Measurements from ENCODE around the gene GOLGA2.
"Not testable (repeated sequence)": the region's sequence is repeated elsewhere in the genome, so short reads cannot be mapped to it uniquely, and the experiment has no call there.

GOLGA2 gene

GRCh38 chr9:128292009-128292408 is 16.2 kb upstream of the GOLGA2 start:
- no peak for DNase-seq (ENCODE audit: low read depth, low spot score)

- DNase-seq (ENCODE audit: low read depth, low spot score), result peak; percentile 75
Observed at GRCh38 chr9:128288273-128289004, 12.6 kb upstream of the GOLGA2 start.

DNA sequence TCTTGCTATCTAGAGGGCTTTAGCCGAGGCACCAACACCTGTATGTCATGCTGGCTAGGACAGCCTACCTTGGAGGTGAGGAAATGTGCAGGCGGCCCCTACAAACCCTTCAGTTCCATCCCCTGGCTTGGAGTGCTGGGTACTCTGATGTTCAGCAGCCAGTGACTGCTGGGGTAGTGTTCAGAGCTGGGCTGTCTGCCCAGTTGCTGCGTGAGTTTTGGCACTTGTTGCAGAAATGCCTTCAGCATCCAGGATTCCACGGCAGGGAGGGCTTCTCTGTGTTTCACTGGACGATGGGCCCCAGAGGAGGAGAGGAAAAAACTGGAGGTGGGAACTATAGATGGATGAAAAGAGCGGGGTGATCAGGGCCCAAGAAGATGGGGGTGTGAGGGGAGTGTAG is 10.6 kb upstream of the GOLGA2 start:
- DNase-seq (ENCODE audit: low read depth, low spot score), result no peak

DNA sequence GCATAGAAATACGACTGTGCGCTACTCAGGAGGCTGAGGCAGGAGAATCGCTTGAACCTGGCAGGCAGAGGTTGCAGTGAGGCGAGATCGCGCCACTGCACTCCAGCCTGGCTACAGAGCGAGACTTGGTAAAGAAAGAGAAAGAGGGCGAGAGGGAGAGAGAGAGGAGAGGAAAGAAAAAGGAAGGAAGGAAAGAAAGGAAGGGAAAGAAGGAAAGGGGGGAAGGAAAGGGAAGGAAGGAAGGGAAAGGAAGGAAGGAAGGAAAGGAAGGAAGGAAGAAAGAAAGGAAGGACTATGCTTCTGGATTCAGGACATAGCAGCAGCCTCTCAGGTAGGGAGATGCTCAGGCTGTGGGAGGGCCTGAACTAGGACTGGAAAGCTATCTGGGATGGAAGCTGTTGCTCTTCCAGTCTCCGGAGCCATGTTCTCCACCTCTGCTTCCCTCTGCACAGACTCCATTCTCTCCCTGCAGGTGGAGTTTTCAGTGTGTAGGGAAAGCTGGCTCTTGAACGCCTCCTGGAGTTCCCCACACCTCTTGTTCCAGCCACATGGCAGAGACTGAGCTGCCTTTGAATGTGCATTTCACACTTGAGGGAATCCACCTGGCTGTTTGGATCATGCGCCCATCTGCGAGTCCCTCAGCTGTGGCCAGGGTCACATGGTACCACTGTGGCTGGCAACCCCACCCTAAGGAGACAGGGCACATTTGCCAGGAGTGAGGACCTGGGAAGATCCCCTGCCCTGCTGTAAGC is 9.4 kb upstream of the GOLGA2 start:
- DNase-seq (ENCODE audit: low read depth, low spot score), result no peak

DNA sequence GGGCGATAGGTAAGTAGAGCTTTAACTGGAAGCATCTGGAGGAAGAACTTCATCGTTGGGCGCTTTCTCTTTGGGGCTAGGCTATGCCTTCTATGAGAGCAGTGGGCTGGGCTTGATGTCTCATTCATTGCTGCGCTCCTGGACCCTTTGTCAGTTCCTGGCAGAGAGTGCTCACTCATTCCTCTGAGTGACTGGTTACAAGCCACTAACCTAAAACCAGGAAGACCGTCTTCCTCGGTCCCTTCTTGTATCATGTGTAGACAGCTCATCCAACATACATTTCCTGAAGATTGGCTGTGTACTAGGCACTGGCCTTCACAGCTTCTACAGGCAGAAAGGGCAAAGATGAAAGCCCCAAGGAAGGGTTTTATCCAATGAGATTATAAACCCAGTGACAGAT is 6.7 kb upstream of the GOLGA2 start:
- no peak for DNase-seq (ENCODE audit: low read depth, low spot score)

DNA sequence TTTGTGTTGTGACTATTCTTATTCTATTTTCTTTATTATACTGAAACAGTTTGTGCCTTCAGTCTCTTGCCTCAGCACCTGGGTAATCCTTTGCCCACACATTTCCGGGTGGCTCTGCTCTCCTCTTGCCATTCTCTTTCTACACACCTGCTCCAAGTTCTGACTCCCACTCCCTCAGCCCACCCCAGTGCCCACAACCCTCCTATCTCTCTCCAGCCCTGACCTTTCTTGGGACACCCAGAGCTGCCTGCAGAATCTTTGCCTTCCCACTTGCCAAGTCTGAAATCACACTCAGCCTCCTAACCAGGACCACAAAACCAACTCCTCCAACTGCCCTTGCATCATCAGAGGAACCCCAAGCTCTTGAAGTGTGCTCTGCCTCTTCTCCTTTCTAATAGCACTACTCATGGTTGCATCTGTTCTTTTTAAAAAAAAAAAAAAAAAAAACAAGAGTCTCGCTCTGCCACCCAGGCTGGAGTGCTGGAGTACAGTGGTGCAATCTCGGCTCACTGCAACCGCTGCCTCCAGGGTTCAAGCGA is 4.3 kb upstream of the GOLGA2 start:
- DNase-seq (ENCODE audit: low read depth, low spot score), result no peak

GRCh38 chr9:128279088-128280073 is 3.6 kb upstream of the GOLGA2 start:
- not testable (repeated sequence) for DNase-seq (ENCODE audit: low read depth, low spot score)

DNA sequence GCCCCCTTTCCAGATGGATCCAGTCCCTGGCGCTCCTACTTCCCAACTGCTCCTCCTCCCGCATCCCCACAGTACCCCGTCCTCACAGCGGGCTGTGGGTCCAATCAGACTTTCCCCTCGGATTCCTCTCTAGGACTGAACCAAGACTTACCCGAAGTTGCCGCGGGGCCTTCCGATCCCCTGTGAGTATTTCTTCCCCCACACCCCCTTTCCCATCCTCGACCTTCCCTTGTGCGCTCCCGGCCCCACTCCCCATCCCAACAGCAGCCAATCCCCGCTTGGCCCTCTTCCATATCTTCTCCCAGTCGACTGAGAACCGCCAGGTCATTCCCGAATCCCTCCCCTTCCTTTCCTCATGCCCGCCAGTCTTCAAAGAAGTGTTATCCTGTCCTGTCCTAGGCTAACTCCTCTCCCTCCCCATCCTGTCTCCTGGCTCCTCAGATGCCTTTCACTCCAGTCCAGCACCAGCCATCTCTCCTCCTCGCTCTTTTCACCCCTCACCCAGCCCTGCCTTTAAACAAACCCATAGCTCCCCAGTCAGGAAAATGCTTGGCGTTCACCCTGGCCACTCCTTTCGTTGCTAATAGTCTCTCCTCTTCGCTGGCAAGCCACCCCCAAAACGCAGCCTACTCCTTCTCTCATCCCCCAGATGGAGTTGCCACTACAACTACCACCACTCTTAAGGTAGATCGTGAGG is 915 bp upstream of the GOLGA2 start:
- peak; percentile 44 for DNase-seq (ENCODE audit: low read depth, low spot score)

DNA sequence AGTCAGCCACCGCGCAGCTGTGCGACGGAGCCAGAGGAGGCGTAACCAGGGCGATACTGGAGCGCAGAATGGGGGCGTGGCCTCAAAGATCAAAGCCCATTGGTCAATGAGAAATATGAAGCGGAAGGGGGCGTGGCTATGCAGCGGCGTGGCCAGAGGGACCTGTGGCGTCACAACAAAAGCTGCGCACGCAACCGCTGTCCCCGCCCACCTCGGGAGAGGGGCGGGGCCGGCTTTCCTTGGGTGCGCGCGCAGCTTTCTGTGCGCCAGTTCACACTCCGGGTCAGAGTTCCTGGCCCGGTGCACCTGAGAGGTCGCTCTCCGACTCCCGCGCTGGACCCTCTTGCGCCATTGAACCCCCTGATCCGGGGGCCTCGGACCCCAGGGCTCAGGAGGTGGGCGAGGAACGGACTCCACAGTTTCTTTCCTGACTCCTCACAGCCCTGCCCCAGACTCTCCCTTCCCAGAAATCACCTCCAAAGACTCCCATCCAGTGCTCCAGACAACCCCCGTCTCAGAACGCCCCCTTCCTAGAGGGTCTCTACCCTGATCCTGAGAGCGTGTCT is 284 bp upstream of the GOLGA2 start, which contains the start of gene SWI5:
Gene SWI5 (plus strand): TSS at position 269 of the 566 bp plus-strand sequence.
- DNase-seq (ENCODE audit: low read depth, low spot score), result peak; percentile 100

DNA sequence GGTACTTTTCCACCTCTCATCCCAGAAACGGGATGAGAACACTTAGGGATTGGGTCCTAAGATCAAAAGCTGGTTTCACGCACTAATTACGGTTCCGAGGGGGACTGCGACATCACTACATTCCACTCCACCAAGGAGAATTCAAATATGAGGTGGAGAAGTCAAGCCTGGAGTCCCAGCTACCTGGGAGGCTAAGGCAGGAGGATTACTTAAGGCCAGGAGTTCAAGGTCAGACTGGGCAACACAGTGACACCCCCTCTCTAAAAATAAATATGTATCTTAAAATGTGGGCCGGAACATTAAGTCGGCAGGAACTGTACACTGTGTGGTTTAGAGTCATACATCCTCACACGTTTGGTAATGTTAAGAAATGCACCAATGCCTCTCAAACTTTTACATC is 1.6 kb downstream of the GOLGA2 start:
- no peak for DNase-seq (ENCODE audit: low read depth, low spot score)

DNA sequence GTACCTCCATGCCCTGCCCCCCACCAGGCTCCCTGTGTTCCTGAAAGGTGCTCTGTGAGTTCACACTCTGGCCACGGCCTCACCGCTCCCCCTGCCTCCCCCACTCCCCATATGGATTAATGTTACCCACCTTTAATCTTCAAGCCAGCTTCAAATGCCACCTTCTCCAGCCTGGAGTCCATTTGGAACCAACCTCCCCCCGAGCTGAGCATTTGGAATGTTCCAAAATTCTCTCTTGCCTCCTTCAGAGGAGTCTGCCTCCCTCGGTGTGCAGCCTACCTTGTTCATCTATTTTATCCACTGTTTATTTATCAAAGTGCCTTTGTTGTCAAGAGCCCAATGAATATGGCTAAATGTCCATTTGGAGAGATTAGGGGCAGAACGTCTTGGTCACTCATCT is 4.3 kb downstream of the GOLGA2 start:
- no peak for DNase-seq (ENCODE audit: low read depth, low spot score)

DNA sequence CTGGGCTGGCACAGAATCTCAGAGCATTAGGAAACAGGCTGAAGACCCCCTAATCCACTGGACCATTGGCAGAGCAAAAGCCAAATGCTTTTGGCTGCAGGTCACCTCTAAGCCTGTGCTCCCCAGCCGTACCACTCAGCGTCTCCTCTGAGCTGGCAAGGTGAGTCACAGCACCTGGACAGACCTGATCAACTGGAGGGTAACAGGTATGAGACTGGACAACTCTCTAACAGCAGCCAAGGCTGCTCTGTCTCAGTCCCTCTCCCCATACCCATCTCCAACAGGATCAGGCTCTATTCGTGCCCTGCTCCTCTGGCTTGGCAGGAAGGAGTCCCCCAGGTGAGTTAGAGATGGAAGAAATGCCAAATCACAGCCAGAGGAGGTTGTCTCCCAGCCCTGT is 4.7 kb downstream of the GOLGA2 start:
- no peak for DNase-seq (ENCODE audit: low read depth, low spot score)

DNA sequence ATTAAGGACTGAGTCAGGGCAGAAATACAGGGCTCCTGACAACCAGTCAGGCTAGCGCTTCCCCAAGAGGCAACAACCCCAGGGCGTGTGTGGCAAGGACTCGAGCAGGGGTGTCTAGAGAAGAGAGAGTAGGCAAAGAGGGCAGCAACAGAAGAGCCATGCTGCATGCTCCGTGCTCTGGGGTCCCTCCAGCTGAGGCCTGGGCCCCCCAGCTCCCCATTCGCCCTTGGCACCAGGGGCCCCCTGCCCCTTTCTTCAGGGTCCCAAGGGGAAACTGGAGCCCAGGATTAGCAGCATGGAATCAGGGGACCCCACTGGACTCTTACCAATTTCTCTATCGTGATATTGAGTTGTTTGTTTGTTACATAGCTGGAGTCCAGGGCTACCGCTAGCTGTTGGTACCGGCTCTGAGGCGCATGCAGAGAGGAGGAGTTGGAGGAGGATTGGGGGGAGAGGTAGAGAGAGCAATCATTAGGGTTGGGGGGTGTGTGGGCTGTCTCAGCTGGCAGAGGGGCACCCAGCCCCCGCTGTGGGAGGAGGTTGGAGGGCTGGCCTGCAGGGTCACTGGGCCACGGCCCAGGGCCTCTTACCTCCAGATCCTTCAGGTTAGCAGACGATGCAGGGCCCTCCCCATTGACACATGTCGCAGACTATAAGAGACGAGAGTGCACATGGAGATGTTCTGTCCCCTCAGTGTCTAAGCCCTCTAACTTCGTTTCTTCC is 8.8 kb downstream of the GOLGA2 start:
- DNase-seq (ENCODE audit: low read depth, low spot score), result no peak

DNA sequence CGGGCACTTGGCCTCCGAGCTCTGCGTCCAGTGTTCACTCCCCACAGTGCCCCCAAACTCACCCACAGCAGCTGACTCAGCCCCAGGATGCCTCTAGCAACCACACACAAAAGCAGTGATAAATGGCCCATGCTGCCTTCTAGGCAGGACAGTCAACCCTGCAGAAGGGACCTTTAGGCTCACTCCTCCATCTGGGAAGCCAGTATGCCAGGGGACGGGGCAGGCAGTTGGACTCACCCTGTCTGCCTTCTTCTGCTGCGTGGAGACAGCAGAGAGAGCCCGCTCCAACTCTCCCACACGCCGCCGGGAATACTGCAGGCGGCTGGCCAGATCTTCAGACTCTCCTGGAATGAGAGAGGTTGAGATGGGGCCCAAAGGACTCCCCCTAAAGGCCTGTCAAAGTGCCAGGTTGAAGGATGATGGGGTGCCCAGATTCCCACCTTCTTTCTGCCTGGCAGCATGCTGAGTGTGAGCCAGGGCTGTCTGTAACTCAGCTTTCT is 10.4 kb downstream of the GOLGA2 start:
- DNase-seq (ENCODE audit: low read depth, low spot score), result no peak

DNA sequence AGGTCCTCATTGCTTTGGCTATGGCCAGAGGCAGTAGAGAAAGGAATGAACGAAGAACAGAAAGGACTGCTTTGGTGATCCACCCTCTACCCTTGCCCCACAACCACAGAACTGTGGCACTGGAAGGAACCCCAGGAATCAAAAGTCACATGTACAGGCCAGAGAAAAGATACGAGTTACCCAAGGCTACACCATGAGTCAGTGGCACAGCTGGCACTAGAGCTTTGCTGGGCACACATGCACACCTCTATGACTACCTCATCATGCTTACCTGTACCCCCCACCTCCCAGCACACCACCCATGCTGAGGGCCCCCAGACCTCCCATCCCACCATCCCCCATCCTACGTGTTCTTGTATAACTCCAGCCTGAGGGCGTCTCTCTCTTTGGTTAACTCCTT is 13.1 kb downstream of the GOLGA2 start:
- DNase-seq (ENCODE audit: low read depth, low spot score), result no peak

DNA sequence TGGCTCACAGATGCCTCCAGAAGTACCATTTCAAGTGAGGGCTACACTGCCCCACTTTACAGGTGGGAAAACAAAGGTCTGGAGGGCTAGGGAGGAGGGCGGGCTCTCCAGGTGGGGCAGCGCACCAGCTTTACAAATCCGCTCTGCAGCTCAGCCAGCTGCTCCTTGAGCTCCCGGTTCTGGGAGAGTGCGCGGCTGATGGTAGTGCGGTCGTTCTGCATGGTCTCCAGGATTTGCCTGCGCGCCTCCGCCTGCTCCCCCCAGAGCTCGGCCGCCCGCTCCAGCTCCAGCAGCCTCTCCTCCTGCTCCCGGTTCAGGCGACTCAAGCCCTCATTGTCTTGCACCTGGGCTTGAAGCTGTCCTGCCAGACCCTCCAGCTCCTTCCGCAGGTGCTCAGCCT is 15.5 kb downstream of the GOLGA2 start:
- DNase-seq (ENCODE audit: low read depth, low spot score), result no peak

DNA sequence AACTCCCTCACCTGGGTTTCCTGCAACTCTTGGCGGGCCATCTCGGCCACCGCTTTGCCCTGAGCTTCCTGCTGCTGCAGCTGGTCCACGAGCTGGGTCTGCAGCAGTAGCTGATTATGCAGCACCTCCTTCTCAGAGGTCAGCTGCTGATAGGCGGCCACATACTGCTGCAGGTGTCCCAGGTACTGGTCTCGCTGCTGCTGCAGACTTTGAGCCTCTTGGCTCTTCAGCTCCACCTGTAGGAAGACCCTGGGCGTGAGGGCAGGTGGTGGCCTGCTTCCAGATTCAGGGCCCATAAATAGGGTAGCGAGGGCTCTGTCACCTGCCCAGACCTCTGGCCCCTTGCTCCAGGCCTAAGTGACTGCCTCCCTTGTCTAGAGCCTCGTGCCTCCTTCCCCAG is 16.7 kb downstream of the GOLGA2 start:
- DNase-seq (ENCODE audit: low read depth, low spot score), result peak; percentile 36

DNA sequence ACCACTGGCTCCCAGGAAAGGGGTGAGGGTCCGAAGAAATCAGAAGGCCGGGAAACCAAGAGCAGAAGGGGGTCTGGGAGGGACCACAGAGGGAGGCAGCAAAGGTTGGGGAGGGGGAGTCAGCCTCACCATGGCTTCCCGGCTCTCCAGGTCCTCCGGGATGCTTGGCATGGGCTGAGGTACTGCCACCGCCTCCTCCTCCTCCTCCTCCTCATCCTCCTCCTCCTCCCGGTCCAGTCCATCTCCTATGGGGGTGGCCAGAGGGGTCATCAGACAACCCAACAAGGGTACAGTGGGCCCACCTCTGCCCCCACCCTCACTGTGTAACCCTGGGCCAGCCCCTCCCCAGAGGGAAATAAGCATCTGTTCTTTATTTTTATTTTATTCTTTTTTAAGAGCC is 17.5 kb downstream of the GOLGA2 start:
- no peak for DNase-seq (ENCODE audit: low read depth, low spot score)

DNA sequence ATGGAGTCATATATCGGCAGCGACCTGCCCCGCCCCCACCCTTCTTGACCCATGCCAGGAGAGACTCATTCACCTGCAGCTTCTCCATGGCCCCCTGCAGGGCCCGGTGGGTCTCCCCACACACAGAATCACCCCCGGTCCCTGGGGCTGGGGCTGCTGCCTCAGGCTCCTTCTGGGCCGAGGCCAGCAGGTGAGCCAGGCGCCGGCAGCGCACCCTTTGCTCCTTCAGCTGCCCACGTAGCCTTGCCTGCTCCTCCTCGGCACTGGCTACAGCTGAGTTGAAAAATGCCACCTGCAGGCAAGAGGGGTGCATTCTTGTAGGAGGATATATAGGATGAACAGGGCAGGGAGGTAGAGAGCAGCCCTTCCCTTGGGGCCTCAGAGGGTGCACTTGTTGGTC is 17.9 kb downstream of the GOLGA2 start:
- DNase-seq (ENCODE audit: low read depth, low spot score), result no peak

Measured in ELF-1 (cell line).